Caco-2 (cell line): Measurements from ENCODE around the gene SLC16A4. TPM values are rescaled to one million over a fixed set of nuclear protein-coding genes. Genes with fewer than 3 reads are reported as not detected.

Source experiments
- BruUV-seq: library from RNA; stranded (reverse); fragments of 400-500 nt; replicated peaks from 2 replicates; lab custom pipeline; 2021; lab: Mats Ljungman, UMichigan
- CTCF ChIA-PET: fragments of 300-600 bp; sonication (Branson Sonifier 250); formaldehyde crosslinking; loops from one replicate; lab custom pipeline; 2022; ENCODE audit warnings: antibody characterized with exemption; lab: Charles Lee
- POLR2A ChIA-PET: fragments of 300-600 bp; sonication (Branson Sonifier 250); formaldehyde crosslinking; loops from one replicate; lab custom pipeline; 2022; ENCODE audit warnings: antibody characterized with exemption; lab: Charles Lee
- DNase-seq, 2 experiments: peaks; one replicate each; pipeline versions ENCODE4 v3.0.0 to v3.0.0-alpha.2; 2020 to 2022
- H3K27me3 ChIP-seq: replicated peaks from 2 replicates; pipeline ENCODE4 v1.6.0; 2011; ENCODE audit warnings: low read length; ENCODE audit not compliant: control insufficient read depth, insufficient read depth
- H3K36me3 ChIP-seq: 2 replicates; pipeline ENCODE4 v1.5.1; 2011; ENCODE audit warnings: low read length; ENCODE audit not compliant: control insufficient read depth, insufficient read depth
- H3K4me1 ChIP-seq: fragments of 250-450 bp; sonication (Bioruptor Pico); 2 replicates; pipeline ENCODE4 v1.5.1; 2020; ENCODE audit warnings: mild to moderate bottlenecking
- H3K4me3 ChIP-seq: 2 replicates; pipeline ENCODE4 v1.5.1; 2011; ENCODE audit warnings: low read depth, mild to moderate bottlenecking, control low read depth, low read length
- H3K9me3 ChIP-seq: fragments of 250-450 bp; sonication (Bioruptor Pico); 2 replicates; pipeline ENCODE4 v1.5.1; 2020; ENCODE audit warnings: mild to moderate bottlenecking, moderate library complexity
- H3K27ac Mint-ChIP-seq: one replicate; pipeline ENCODE4 v1.8.0; 2022; ENCODE audit warnings: mixed read lengths; ENCODE audit not compliant: unreplicated experiment
- H3K27me3 Mint-ChIP-seq: one replicate; pipeline ENCODE4 v1.8.0; 2022; ENCODE audit warnings: mixed read lengths; ENCODE audit not compliant: insufficient read depth, unreplicated experiment
- H3K36me3 Mint-ChIP-seq: one replicate; pipeline ENCODE4 v1.8.0; 2022; ENCODE audit warnings: mild to moderate bottlenecking, mixed read lengths; ENCODE audit not compliant: insufficient read depth, unreplicated experiment
- H3K4me1 Mint-ChIP-seq: one replicate; pipeline ENCODE4 v1.8.0; 2022; ENCODE audit warnings: low read depth, mixed read lengths; ENCODE audit not compliant: unreplicated experiment
- H3K4me3 Mint-ChIP-seq: one replicate; pipeline ENCODE4 v1.8.0; 2022; ENCODE audit warnings: mild to moderate bottlenecking, moderate library complexity, mixed read lengths; ENCODE audit not compliant: unreplicated experiment
- H3K9me3 Mint-ChIP-seq: one replicate; pipeline ENCODE4 v1.8.0; 2022; ENCODE audit warnings: mixed read lengths; ENCODE audit not compliant: unreplicated experiment
- intact Hi-C: fragments of 100-400 bp; cut with micrococcal nuclease; formaldehyde crosslinking; loops from one replicate; pipeline ENCODE4 v1.10.0; 2022; ENCODE audit not compliant: unreplicated experiment
- total RNA-seq: library from RNA; stranded (reverse); gene quantifications from 2 replicates; pipeline ENCODE4 v1.2.3, GENCODE V29; 2022
- TF ChIP-seq, protein P1 (sequence below), 2 experiments: fragments of 200-600 bp in 1 of 2; IDR thresholded peaks; 1 replicate in 1 of 2; 2 replicates in 1 of 2; pipeline versions ENCODE4 v1.5.1 to v1.8.0; 2011 to 2022; ENCODE audit warnings: antibody characterized with exemption in 1 of 2, control low read depth in 1 of 2, inconsistent platforms in 1 of 2, low read depth in 1 of 2, low read length in 1 of 2, mild to moderate bottlenecking in 1 of 2, moderate library complexity in 1 of 2; ENCODE audit not compliant: insufficient read depth in 1 of 2, severe bottlenecking in 1 of 2, unreplicated experiment in 1 of 2

The SLC16A4 gene
- total RNA-seq, 1 experiment from 2014 or later = 9.3 TPM

GRCh38 chr1:110387048-110387754 lies 3.6 kb downstream of the SLC16A4 start:
- H3K27ac Mint-ChIP-seq = no peak overlapping the region
- Histone ChIP-seq H3K9me3 (no peaks in the 10 kb centered on the region), H3K27me3 (no peaks in the 10 kb centered on the region), H3K4me3 (no peak overlapping the region), H3K4me1 (peaks cover 20% of the 10 kb centered on the region), H3K36me3 (no peaks in the 10 kb centered on the region)
- intact Hi-C loops = no loop called here
- no peaks in the 10 kb centered on the region for H3K27me3 Mint-ChIP-seq
- H3K36me3 Mint-ChIP-seq = no peaks in the 10 kb centered on the region
- no peak for DNase-seq
- TF ChIP-seq, protein P1, sequence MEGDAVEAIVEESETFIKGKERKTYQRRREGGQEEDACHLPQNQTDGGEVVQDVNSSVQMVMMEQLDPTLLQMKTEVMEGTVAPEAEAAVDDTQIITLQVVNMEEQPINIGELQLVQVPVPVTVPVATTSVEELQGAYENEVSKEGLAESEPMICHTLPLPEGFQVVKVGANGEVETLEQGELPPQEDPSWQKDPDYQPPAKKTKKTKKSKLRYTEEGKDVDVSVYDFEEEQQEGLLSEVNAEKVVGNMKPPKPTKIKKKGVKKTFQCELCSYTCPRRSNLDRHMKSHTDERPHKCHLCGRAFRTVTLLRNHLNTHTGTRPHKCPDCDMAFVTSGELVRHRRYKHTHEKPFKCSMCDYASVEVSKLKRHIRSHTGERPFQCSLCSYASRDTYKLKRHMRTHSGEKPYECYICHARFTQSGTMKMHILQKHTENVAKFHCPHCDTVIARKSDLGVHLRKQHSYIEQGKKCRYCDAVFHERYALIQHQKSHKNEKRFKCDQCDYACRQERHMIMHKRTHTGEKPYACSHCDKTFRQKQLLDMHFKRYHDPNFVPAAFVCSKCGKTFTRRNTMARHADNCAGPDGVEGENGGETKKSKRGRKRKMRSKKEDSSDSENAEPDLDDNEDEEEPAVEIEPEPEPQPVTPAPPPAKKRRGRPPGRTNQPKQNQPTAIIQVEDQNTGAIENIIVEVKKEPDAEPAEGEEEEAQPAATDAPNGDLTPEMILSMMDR (IDR thresholded peaks at IDR 0.05; ENCODE audit: insufficient read depth in 1 of 2, low read depth in 1 of 2, low read length in 1 of 2, severe bottlenecking in 1 of 2, unreplicated experiment in 1 of 2) = no peak
- no TSS peak for BruUV-seq
- H3K9me3 Mint-ChIP-seq = no peaks in the 10 kb centered on the region
- ChIA-PET POLR2A (no interaction called here), CTCF (no interaction called here)
- peaks cover 8% of the 10 kb centered on the region for H3K4me1 Mint-ChIP-seq
- no peak overlapping the region for H3K4me3 Mint-ChIP-seq

- Mint-ChIP-seq H3K4me3 (no peak overlapping the region), H3K9me3 (no peaks in the 10 kb centered on the region), H3K36me3 (no peaks in the 10 kb centered on the region), H3K27me3 (no peaks in the 10 kb centered on the region), H3K27ac (no peak overlapping the region), H3K4me1 (no peaks in the 10 kb centered on the region)
- H3K4me3 ChIP-seq = no peak overlapping the region
- TF ChIP-seq, protein P1 (IDR thresholded peaks at IDR 0.05; ENCODE audit: insufficient read depth in 1 of 2, low read depth in 1 of 2, low read length in 1 of 2, severe bottlenecking in 1 of 2, unreplicated experiment in 1 of 2) = no peak
- CTCF ChIA-PET = no interaction called here
- H3K9me3 ChIP-seq = no peaks in the 10 kb centered on the region
- intact Hi-C loops = no loop called here
- POLR2A ChIA-PET = no interaction called here
- DNase-seq = no peak
- peaks cover 3% of the 10 kb centered on the region; the same call in 1 of the 2 replicates for H3K4me1 ChIP-seq
- H3K36me3 ChIP-seq = no peaks in the 10 kb centered on the region
- no peaks in the 10 kb centered on the region for H3K27me3 ChIP-seq
- BruUV-seq = no TSS peak
Measured at GRCh38 chr1:110385369-110385768, 5.5 kb downstream of the SLC16A4 start.

DNA sequence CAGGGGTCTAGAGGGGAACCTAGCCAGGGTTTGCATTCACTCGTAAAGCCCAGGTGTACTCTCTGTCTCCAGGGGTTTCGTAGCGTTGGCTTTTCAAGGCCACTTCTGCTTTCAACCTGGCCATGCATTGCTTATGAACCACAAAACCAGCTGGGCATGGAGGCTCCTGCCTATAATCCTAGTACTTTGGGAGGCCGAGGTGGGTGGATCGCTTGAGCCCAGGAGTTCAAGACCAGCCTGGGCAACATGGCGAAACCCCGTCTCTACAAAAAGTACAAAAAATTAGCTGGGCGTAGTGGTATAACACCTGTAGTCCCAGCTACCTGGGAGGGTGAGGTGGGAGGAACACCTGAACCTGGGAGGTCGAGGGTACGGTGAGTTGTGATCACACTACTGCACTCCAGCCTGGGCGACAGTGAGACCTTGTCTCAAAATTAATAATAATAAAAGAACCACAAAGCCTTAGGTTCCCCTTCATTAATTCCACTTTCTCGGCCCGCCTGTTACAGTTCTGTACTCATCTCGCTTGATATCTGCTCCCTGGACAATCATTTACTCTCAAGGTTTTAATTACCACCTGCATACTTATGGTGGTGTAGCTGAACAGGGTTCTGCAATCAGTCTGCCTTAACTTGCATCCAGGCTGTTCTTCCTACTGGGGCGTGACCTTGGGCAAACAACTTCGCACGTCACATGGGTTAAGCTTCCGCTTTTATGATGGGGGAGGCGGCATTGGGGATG lies 6.1 kb downstream of the SLC16A4 start:
- H3K36me3 Mint-ChIP-seq = no peaks in the 10 kb centered on the region
- no peak overlapping the region for H3K27ac Mint-ChIP-seq
- TF ChIP-seq, protein P1 (IDR thresholded peaks at IDR 0.05; ENCODE audit: insufficient read depth in 1 of 2, low read depth in 1 of 2, low read length in 1 of 2, severe bottlenecking in 1 of 2, unreplicated experiment in 1 of 2) = no peak
- Histone ChIP-seq H3K9me3 (no peaks in the 10 kb centered on the region), H3K4me3 (no peak overlapping the region), H3K36me3 (no peaks in the 10 kb centered on the region), H3K27me3 (no peaks in the 10 kb centered on the region), H3K4me1 (no peaks in the 10 kb centered on the region)
- intact Hi-C loops = no loop called here
- no TSS peak for BruUV-seq
- H3K4me3 Mint-ChIP-seq = no peak overlapping the region
- POLR2A ChIA-PET = no interaction called here
- CTCF ChIA-PET = no interaction called here
- DNase-seq = no peak
- H3K9me3 Mint-ChIP-seq = no peaks in the 10 kb centered on the region
- H3K4me1 Mint-ChIP-seq = no peaks in the 10 kb centered on the region
- H3K27me3 Mint-ChIP-seq = no peaks in the 10 kb centered on the region
